Measurements from ENCODE around the gene ROR2. TPM values are rescaled to one million over a fixed set of nuclear protein-coding genes. Genes with fewer than 3 reads are reported as not detected.

Gene ROR2
- total RNA-seq, 2 experiments from 2014 or later, result not detected

GRCh38 chr9:91835216-91835615 is 114.8 kb downstream of the ROR2 start:
- POLR2A ChIA-PET, result no interaction called here
- Histone ChIP-seq H3K4me1 (ENCODE audit: insufficient read depth, low read length) (peaks cover 2% of the 10 kb centered on the region), H3K27me3 (ENCODE audit: control insufficient read depth in 1 of 2, insufficient read depth in 2 of 2, low read length in 2 of 2) (peaks cover 0 to 4% of the 10 kb centered on the region in 2 experiments), H3K27ac (ENCODE audit: low read depth in 1 of 2, low read length in 2 of 2) (no peak overlapping the region), H3K4me3 (ENCODE audit: low read length) (no peak overlapping the region), H3K9me3 (ENCODE audit: control insufficient read depth in 1 of 2, insufficient read depth in 1 of 2, low read length in 2 of 2) (no peaks in the 10 kb centered on the region), H3K36me3 (ENCODE audit: insufficient read depth, low read length) (no peaks in the 10 kb centered on the region)
- H3K4me1 Mint-ChIP-seq (ENCODE audit: low read depth), result peaks cover 6% of the 10 kb centered on the region
- peaks cover 18% of the 10 kb centered on the region for H3K27me3 Mint-ChIP-seq
- H3K27ac Mint-ChIP-seq, result no peak overlapping the region
- no peak for DNase-seq
- no peaks in the 10 kb centered on the region for H3K9me3 Mint-ChIP-seq
- CTCF ChIA-PET, result no interaction called here
- intact Hi-C loops (cut with DNase I, micrococcal nuclease), result no loop called here
- TF ChIP-seq CTCF (IDR thresholded peaks at IDR 0.05), result no peak
- H3K4me3 Mint-ChIP-seq, result no peak overlapping the region
- H3K36me3 Mint-ChIP-seq (ENCODE audit: low read depth), result no peaks in the 10 kb centered on the region
- no peak for ATAC-seq (ENCODE audit: poor library complexity)

DNA sequence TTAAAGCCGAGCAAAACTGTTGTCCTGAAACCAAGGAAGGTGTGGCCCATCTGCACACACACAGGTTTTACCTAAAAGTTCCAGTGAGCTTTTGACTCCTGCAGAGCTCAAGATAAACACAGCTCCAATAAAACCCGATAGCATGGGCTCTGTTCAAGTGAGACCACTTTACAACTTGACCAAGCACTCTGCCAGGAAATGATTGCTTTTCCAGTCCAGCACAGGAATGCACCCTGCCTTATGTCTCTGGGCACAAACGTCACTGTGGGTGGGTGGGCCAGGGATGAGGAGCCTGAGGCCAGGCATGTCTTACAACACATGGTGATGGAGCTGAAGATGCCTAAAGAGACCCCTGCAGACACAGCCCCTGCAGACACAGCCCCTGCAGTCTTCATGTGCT is 115.3 kb downstream of the ROR2 start:
- no peak overlapping the region for H3K27ac Mint-ChIP-seq
- CTCF ChIA-PET, result no interaction called here
- no peak for TF ChIP-seq CTCF (IDR thresholded peaks at IDR 0.05)

DNA sequence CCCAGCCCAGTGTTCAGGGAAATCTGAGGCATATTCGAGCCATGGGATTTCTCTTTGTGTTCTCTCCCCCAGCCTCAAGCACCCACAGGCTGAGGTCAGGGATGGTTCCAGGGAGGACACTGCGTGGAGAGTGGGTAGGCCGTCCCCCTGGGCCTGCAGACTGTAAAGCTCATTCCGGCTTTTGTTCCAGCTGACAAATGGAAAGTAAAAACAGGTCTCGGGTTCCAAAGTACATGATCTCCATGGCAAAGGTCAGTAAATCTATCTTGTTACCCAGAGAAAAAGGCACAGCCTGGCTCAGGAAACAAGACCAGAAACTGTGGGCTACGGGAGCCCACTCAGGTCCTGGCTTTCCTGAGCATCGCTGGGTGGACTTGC is 116.2 kb downstream of the ROR2 start:
- CTCF ChIA-PET, result no interaction called here
- Histone ChIP-seq H3K9me3 (ENCODE audit: control insufficient read depth in 1 of 2, insufficient read depth in 1 of 2, low read length in 2 of 2) (no peaks in the 10 kb centered on the region), H3K27ac (ENCODE audit: low read depth in 1 of 2, low read length in 2 of 2) (no peak overlapping the region), H3K4me3 (ENCODE audit: low read length) (no peak overlapping the region), H3K4me1 (ENCODE audit: insufficient read depth, low read length) (no peaks in the 10 kb centered on the region), H3K27me3 (ENCODE audit: control insufficient read depth in 1 of 2, insufficient read depth in 2 of 2, low read length in 2 of 2) (peaks cover 0 to 4% of the 10 kb centered on the region in 2 experiments), H3K36me3 (ENCODE audit: insufficient read depth, low read length) (no peaks in the 10 kb centered on the region)
- no peaks in the 10 kb centered on the region for H3K4me1 Mint-ChIP-seq (ENCODE audit: low read depth)
- POLR2A ChIA-PET, result no interaction called here
- ATAC-seq (ENCODE audit: poor library complexity), result no peak
- H3K36me3 Mint-ChIP-seq (ENCODE audit: low read depth), result no peaks in the 10 kb centered on the region
- H3K27me3 Mint-ChIP-seq, result peaks cover 9% of the 10 kb centered on the region
- no peak overlapping the region for H3K27ac Mint-ChIP-seq
- H3K4me3 Mint-ChIP-seq, result no peak overlapping the region
- TF ChIP-seq CTCF (IDR thresholded peaks at IDR 0.05), result no peak
- intact Hi-C loops (cut with DNase I, micrococcal nuclease), result no loop called here
- no peaks in the 10 kb centered on the region for H3K9me3 Mint-ChIP-seq
- no peak for DNase-seq

More for the DNA sequence above, 115.3 kb downstream of the ROR2 start:
- DNase-seq (no peak), ATAC-seq (ENCODE audit: poor library complexity) (no peak)
- Mint-ChIP-seq H3K4me3 (no peak overlapping the region), H3K27me3 (peaks cover 14% of the 10 kb centered on the region), H3K9me3 (no peaks in the 10 kb centered on the region), H3K4me1 (ENCODE audit: low read depth) (peaks cover 6% of the 10 kb centered on the region), H3K36me3 (ENCODE audit: low read depth) (no peaks in the 10 kb centered on the region)
- no peaks in the 10 kb centered on the region for H3K4me1 ChIP-seq (ENCODE audit: insufficient read depth, low read length)
- no peaks in the 10 kb centered on the region for H3K9me3 ChIP-seq (ENCODE audit: control insufficient read depth in 1 of 2, insufficient read depth in 1 of 2, low read length in 2 of 2)
- no peak overlapping the region for H3K27ac ChIP-seq (ENCODE audit: low read depth in 1 of 2, low read length in 2 of 2)
- intact Hi-C loops (cut with DNase I, micrococcal nuclease), result no loop called here
- H3K36me3 ChIP-seq (ENCODE audit: insufficient read depth, low read length), result no peaks in the 10 kb centered on the region
- H3K4me3 ChIP-seq (ENCODE audit: low read length), result no peak overlapping the region
- peaks cover 0 to 4% of the 10 kb centered on the region in 2 experiments for H3K27me3 ChIP-seq (ENCODE audit: control insufficient read depth in 1 of 2, insufficient read depth in 2 of 2, low read length in 2 of 2)
- POLR2A ChIA-PET, result no interaction called here

All from CD4-positive, alpha-beta T cell (primary cell).